PC-9 (cell line): ENCODE results near the gene RXRA. TPM values are rescaled to one million over a fixed set of nuclear protein-coding genes. Genes with fewer than 3 reads are reported as not detected.

ENCODE experiments used
- BruUV-seq: library from RNA; stranded (reverse); fragments of 400-500 nt; replicated peaks from 2 replicates; lab custom pipeline; 2021; lab: Mats Ljungman, UMichigan
- CTCF ChIA-PET: fragments of 300-600 bp; sonication (Branson Sonifier 250); formaldehyde crosslinking; loops from one replicate; lab custom pipeline; 2022; ENCODE audit warnings: antibody characterized with exemption; lab: Charles Lee
- POLR2A ChIA-PET: fragments of 300-600 bp; sonication (Branson Sonifier 250); formaldehyde crosslinking; loops from one replicate; lab custom pipeline; 2022; ENCODE audit warnings: antibody characterized with exemption; ENCODE audit not compliant: unreplicated experiment; lab: Charles Lee
- DNase-seq, 2 experiments: peaks; one replicate each; pipeline versions ENCODE4 v3.0.0 to v3.0.0-alpha.2; 2015 to 2022; ENCODE audit warnings: mixed read lengths in 1 of 2
- H2AFZ ChIP-seq: fragments of 200-600 bp; sonication (generic); 2 replicates; pipeline ENCODE4 v1.8.1; 2017; ENCODE audit warnings: antibody characterized with exemption
- H3F3A ChIP-seq: fragments of 200-600 bp; sonication (generic); 2 replicates; pipeline ENCODE4 v1.8.1; 2017; ENCODE audit warnings: antibody characterized with exemption, mild to moderate bottlenecking, low read depth; ENCODE audit not compliant: insufficient read depth
- H3K27ac ChIP-seq: fragments of 200-600 bp; sonication (generic); 2 replicates; pipeline ENCODE4 v1.6.1; 2016; ENCODE audit warnings: mixed run types
- H3K27me3 ChIP-seq: fragments of 200-600 bp; sonication (generic); 2 replicates; pipeline ENCODE4 v1.6.1; 2016; ENCODE audit warnings: low read depth, mixed run types; ENCODE audit not compliant: insufficient read depth
- H3K36me3 ChIP-seq: fragments of 200-600 bp; sonication (generic); 2 replicates; pipeline ENCODE4 v1.6.1; 2016; ENCODE audit warnings: low read depth, mixed run types
- H3K4me1 ChIP-seq: fragments of 200-600 bp; sonication (generic); replicated peaks from 2 replicates; pipeline ENCODE4 v1.6.1; 2016; ENCODE audit warnings: mixed run types; ENCODE audit not compliant: insufficient read depth
- H3K4me2 ChIP-seq: fragments of 200-600 bp; sonication (generic); 2 replicates; pipeline ENCODE4 v1.6.1; 2017; ENCODE audit warnings: mixed run types
- H3K4me3 ChIP-seq: fragments of 200-600 bp; sonication (generic); 2 replicates; pipeline ENCODE4 v1.6.1; 2016; ENCODE audit warnings: mixed run types
- H3K79me2 ChIP-seq: fragments of 200-600 bp; sonication (generic); 2 replicates; pipeline ENCODE4 v1.6.1; 2017; ENCODE audit warnings: low read depth, mixed run types
- H3K9me2 ChIP-seq: fragments of 200-600 bp; sonication (generic); 2 replicates; pipeline ENCODE4 v1.8.1; 2017; ENCODE audit warnings: mild to moderate bottlenecking; ENCODE audit not compliant: insufficient read depth
- H3K9me3 ChIP-seq: fragments of 200-600 bp; sonication (generic); 2 replicates; pipeline ENCODE4 v1.8.1; 2016; ENCODE audit warnings: low read depth; ENCODE audit not compliant: insufficient read depth
- H4K20me1 ChIP-seq: fragments of 200-600 bp; sonication (generic); 2 replicates; pipeline ENCODE4 v1.8.1; 2017; ENCODE audit not compliant: insufficient read depth
- CTCF ChIP-seq: fragments of 200-600 bp; sonication (generic); conservative IDR thresholded peaks from 2 replicates; pipeline ENCODE4 v1.6.1; 2017; ENCODE audit warnings: mixed run types, antibody characterized with exemption, mild to moderate bottlenecking, moderate library complexity
- EZH2 ChIP-seq: fragments of 200-600 bp; sonication (generic); IDR thresholded peaks from 2 replicates; pipeline ENCODE4 v1.8.0; 2017; ENCODE audit warnings: antibody characterized with exemption, low read depth
- intact Hi-C: fragments of 100-400 bp; cut with micrococcal nuclease; formaldehyde crosslinking; loops from one replicate; pipeline ENCODE4 v1.10.0; 2022; ENCODE audit not compliant: unreplicated experiment
- total RNA-seq: library from RNA; stranded (reverse); gene quantifications from 2 replicates; pipeline ENCODE4 v1.2.3, GENCODE V29; 2021

The RXRA gene
- total RNA-seq, 1 experiment from 2014 or later = 146 TPM

GRCh38 chr9:134336924-134337323 lies 10.7 kb downstream of the RXRA start:
- Histone ChIP-seq H3K9me2 (no peaks in the 10 kb centered on the region), H3K27ac (no peak overlapping the region), H4K20me1 (peaks cover 86% of the 10 kb centered on the region), H3K27me3 (no peaks in the 10 kb centered on the region), H3K4me3 (no peak overlapping the region), H2AFZ (no peak overlapping the region), H3K9me3 (no peaks in the 10 kb centered on the region), H3K4me1 (peaks cover 18% of the 10 kb centered on the region; the same call in 1 of the 2 replicates), H3K4me2 (no peak overlapping the region), H3K36me3 (no peaks in the 10 kb centered on the region), H3F3A (no peaks in the 10 kb centered on the region), H3K79me2 (peaks cover 100% of the 10 kb centered on the region)
- DNase-seq = no peak
- TF ChIP-seq CTCF (no peak), EZH2 (no peak)
- POLR2A ChIA-PET = no interaction called here
- BruUV-seq = no TSS peak
- intact Hi-C loops = no loop called here
- CTCF ChIA-PET = no interaction called here

- Histone ChIP-seq H3K4me2 (no peak overlapping the region), H3K9me2 (no peaks in the 10 kb centered on the region), H3K4me3 (no peak overlapping the region), H3K9me3 (no peaks in the 10 kb centered on the region), H4K20me1 (peaks cover 86% of the 10 kb centered on the region), H3K36me3 (no peaks in the 10 kb centered on the region), H3F3A (no peaks in the 10 kb centered on the region), H2AFZ (no peak overlapping the region), H3K27ac (no peak overlapping the region), H3K79me2 (peaks cover 100% of the 10 kb centered on the region), H3K4me1 (peaks cover 18% of the 10 kb centered on the region; the same call in 1 of the 2 replicates), H3K27me3 (no peaks in the 10 kb centered on the region)
- POLR2A ChIA-PET = no interaction called here
- no TSS peak for BruUV-seq
- intact Hi-C loops = no loop called here
- no peak for DNase-seq
- CTCF ChIA-PET = no interaction called here
- no peak for TF ChIP-seq EZH2
- TF ChIP-seq CTCF = no peak
Observed at GRCh38 chr9:134337469-134337868, 11.2 kb downstream of the RXRA start.

GRCh38 chr9:134338394-134339182 lies 12.3 kb downstream of the RXRA start:
- Histone ChIP-seq H3K4me2 (no peak overlapping the region), H3K36me3 (no peaks in the 10 kb centered on the region), H3K4me1 (peaks cover 15% of the 10 kb centered on the region; the same call in 1 of the 2 replicates), H3K27me3 (no peaks in the 10 kb centered on the region), H3K4me3 (no peak overlapping the region), H3K79me2 (peaks cover 100% of the 10 kb centered on the region), H3K27ac (no peak overlapping the region), H3K9me2 (no peaks in the 10 kb centered on the region), H3K9me3 (no peaks in the 10 kb centered on the region), H2AFZ (no peak overlapping the region), H3F3A (no peaks in the 10 kb centered on the region), H4K20me1 (peaks cover 86% of the 10 kb centered on the region)
- intact Hi-C loops = no loop called here
- TF ChIP-seq EZH2 (no peak), CTCF (no peak)
- ChIA-PET POLR2A (no interaction called here), CTCF (no interaction called here)
- BruUV-seq = no TSS peak
- DNase-seq = no peak
